H1 (cell line): ENCODE results near the gene PDZD2. TPM values are rescaled to one million over a fixed set of nuclear protein-coding genes. Genes with fewer than 3 reads are reported as not detected.

Experiments
- EGR1 ChIP-seq: IDR thresholded peaks from 2 replicates; pipeline ENCODE4 v1.6.1; 2011; ENCODE audit warnings: low read depth, low read length, borderline replicate concordance
- EZH2 ChIP-seq: fragments of 200-600 bp; sonication (generic); IDR thresholded peaks from 2 replicates; pipeline ENCODE4 v1.7.1; 2012; ENCODE audit warnings: low read depth, mild to moderate bottlenecking, moderate library complexity, low read length, inconsistent platforms; ENCODE audit not compliant: severe bottlenecking
- HDAC2 ChIP-seq, 2 experiments: fragments of 300-600 bp in 1 of 2; sonication (generic) in 1 of 2; IDR thresholded peaks; 2 replicates each; pipeline ENCODE4 v1.6.1; 2011 to 2012; ENCODE audit warnings: low read depth in 2 of 2, low read length in 2 of 2, mild to moderate bottlenecking in 2 of 2, moderate library complexity in 2 of 2, borderline replicate concordance in 1 of 2, inconsistent platforms in 1 of 2
- SIX5 ChIP-seq: IDR thresholded peaks from 2 replicates; pipeline ENCODE4 v1.6.1; 2011; ENCODE audit warnings: mild to moderate bottlenecking, low read depth, low read length
- TEAD4 ChIP-seq: IDR thresholded peaks from 2 replicates; pipeline ENCODE4 v1.6.1; 2012; ENCODE audit warnings: low read depth, low read length, inconsistent platforms, mixed read lengths
- ZNF274 ChIP-seq: IDR thresholded peaks from 2 replicates; pipeline ENCODE4 v1.7.0; 2012; ENCODE audit warnings: low read length, borderline replicate concordance; ENCODE audit errors: extremely low read depth
- polyA plus RNA-seq, 7 experiments: library from polyadenylated mRNA; depleted of rRNA in 3 of 7; stranded (reverse) in 5 of 7; unstranded in 2 of 7; fragments of >200 nt in 5 of 7; fragments of 200-250 nt in 2 of 7; gene quantifications; 1 replicate in 5 of 7; 2 replicates in 1 of 7; 4 replicates in 1 of 7; pipeline versions ENCODE4 v1.2.1 to v1.2.3, GENCODE V29; 2011 to 2013; ENCODE audit warnings: missing spikeins in 2 of 7, mixed read lengths in 2 of 7
- total RNA-seq: library from RNA; stranded (reverse); fragmentation: NEBNext Ultra II Directional; extraction: Animal tissue kit (Norgen Biotek cat#: 25700); gene quantifications from 2 replicates; pipeline ENCODE4 v1.2.1, GENCODE V29; 2021
- TF ChIP-seq, protein P1 (sequence below): fragments of 300-600 bp; sonication (generic); IDR thresholded peaks from 2 replicates; pipeline ENCODE4 v1.7.1; 2012; ENCODE audit warnings: low read length, moderate library complexity, mild to moderate bottlenecking, inconsistent platforms; ENCODE audit not compliant: insufficient replicate concordance
- TF ChIP-seq, protein P2 (sequence below), 3 experiments: IDR thresholded peaks; 1 replicate in 2 of 3; 2 replicates in 1 of 3; pipeline versions ENCODE4 v1.5.1 to v1.6.1; 2011; ENCODE audit warnings: low read length in 3 of 3, mild to moderate bottlenecking in 3 of 3, inconsistent platforms in 2 of 3, low read depth in 1 of 3, moderate library complexity in 1 of 3; ENCODE audit not compliant: insufficient read depth in 1 of 3; ENCODE audit errors: control extremely low read depth in 1 of 3

Gene PDZD2
- total and polyA plus RNA-seq, 2 of the 8 experiments (the other 6 are each of a cell fraction or from before 2014, with no cell fraction given): 1.2 to 6.8 TPM

DNA sequence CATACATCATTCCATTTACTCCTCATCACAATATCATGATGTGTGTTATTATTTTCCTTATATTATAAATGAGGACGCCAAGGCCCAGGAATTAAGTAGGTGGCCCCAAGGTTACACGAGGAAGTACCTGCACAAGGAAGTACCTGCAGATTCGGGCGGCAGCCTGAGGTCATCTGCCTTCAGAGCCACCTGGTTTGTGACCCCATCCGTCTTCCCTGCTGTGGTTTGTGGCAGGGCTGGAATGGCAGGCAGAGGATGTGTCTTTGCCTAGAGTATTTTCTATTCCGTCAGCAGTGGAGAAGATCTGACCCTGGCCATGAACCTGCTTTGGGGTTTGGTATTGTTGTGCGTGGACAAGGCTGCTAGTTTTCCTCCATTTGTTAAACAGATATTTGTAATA is 59.7 kb downstream of the PDZD2 start (continued):
- TF ChIP-seq, protein P1, sequence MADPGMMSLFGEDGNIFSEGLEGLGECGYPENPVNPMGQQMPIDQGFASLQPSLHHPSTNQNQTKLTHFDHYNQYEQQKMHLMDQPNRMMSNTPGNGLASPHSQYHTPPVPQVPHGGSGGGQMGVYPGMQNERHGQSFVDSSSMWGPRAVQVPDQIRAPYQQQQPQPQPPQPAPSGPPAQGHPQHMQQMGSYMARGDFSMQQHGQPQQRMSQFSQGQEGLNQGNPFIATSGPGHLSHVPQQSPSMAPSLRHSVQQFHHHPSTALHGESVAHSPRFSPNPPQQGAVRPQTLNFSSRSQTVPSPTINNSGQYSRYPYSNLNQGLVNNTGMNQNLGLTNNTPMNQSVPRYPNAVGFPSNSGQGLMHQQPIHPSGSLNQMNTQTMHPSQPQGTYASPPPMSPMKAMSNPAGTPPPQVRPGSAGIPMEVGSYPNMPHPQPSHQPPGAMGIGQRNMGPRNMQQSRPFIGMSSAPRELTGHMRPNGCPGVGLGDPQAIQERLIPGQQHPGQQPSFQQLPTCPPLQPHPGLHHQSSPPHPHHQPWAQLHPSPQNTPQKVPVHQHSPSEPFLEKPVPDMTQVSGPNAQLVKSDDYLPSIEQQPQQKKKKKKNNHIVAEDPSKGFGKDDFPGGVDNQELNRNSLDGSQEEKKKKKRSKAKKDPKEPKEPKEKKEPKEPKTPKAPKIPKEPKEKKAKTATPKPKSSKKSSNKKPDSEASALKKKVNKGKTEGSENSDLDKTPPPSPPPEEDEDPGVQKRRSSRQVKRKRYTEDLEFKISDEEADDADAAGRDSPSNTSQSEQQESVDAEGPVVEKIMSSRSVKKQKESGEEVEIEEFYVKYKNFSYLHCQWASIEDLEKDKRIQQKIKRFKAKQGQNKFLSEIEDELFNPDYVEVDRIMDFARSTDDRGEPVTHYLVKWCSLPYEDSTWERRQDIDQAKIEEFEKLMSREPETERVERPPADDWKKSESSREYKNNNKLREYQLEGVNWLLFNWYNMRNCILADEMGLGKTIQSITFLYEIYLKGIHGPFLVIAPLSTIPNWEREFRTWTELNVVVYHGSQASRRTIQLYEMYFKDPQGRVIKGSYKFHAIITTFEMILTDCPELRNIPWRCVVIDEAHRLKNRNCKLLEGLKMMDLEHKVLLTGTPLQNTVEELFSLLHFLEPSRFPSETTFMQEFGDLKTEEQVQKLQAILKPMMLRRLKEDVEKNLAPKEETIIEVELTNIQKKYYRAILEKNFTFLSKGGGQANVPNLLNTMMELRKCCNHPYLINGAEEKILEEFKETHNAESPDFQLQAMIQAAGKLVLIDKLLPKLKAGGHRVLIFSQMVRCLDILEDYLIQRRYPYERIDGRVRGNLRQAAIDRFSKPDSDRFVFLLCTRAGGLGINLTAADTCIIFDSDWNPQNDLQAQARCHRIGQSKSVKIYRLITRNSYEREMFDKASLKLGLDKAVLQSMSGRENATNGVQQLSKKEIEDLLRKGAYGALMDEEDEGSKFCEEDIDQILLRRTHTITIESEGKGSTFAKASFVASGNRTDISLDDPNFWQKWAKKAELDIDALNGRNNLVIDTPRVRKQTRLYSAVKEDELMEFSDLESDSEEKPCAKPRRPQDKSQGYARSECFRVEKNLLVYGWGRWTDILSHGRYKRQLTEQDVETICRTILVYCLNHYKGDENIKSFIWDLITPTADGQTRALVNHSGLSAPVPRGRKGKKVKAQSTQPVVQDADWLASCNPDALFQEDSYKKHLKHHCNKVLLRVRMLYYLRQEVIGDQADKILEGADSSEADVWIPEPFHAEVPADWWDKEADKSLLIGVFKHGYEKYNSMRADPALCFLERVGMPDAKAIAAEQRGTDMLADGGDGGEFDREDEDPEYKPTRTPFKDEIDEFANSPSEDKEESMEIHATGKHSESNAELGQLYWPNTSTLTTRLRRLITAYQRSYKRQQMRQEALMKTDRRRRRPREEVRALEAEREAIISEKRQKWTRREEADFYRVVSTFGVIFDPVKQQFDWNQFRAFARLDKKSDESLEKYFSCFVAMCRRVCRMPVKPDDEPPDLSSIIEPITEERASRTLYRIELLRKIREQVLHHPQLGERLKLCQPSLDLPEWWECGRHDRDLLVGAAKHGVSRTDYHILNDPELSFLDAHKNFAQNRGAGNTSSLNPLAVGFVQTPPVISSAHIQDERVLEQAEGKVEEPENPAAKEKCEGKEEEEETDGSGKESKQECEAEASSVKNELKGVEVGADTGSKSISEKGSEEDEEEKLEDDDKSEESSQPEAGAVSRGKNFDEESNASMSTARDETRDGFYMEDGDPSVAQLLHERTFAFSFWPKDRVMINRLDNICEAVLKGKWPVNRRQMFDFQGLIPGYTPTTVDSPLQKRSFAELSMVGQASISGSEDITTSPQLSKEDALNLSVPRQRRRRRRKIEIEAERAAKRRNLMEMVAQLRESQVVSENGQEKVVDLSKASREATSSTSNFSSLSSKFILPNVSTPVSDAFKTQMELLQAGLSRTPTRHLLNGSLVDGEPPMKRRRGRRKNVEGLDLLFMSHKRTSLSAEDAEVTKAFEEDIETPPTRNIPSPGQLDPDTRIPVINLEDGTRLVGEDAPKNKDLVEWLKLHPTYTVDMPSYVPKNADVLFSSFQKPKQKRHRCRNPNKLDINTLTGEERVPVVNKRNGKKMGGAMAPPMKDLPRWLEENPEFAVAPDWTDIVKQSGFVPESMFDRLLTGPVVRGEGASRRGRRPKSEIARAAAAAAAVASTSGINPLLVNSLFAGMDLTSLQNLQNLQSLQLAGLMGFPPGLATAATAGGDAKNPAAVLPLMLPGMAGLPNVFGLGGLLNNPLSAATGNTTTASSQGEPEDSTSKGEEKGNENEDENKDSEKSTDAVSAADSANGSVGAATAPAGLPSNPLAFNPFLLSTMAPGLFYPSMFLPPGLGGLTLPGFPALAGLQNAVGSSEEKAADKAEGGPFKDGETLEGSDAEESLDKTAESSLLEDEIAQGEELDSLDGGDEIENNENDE: no peak
- TF ChIP-seq ZNF274: no peak
- TF ChIP-seq HDAC2 (IDR thresholded peaks at IDR 0.05; ENCODE audit: borderline replicate concordance in 1 of 2, low read depth in 2 of 2, low read length in 2 of 2): no peak
- no peak for TF ChIP-seq TEAD4
- TF ChIP-seq, protein P2, sequence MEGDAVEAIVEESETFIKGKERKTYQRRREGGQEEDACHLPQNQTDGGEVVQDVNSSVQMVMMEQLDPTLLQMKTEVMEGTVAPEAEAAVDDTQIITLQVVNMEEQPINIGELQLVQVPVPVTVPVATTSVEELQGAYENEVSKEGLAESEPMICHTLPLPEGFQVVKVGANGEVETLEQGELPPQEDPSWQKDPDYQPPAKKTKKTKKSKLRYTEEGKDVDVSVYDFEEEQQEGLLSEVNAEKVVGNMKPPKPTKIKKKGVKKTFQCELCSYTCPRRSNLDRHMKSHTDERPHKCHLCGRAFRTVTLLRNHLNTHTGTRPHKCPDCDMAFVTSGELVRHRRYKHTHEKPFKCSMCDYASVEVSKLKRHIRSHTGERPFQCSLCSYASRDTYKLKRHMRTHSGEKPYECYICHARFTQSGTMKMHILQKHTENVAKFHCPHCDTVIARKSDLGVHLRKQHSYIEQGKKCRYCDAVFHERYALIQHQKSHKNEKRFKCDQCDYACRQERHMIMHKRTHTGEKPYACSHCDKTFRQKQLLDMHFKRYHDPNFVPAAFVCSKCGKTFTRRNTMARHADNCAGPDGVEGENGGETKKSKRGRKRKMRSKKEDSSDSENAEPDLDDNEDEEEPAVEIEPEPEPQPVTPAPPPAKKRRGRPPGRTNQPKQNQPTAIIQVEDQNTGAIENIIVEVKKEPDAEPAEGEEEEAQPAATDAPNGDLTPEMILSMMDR (IDR thresholded peaks at IDR 0.05; ENCODE audit: control extremely low read depth in 1 of 3, insufficient read depth in 1 of 3, low read depth in 1 of 3, low read length in 3 of 3): no peak
- TF ChIP-seq EGR1: no peak
- TF ChIP-seq SIX5: no peak
- TF ChIP-seq EZH2: no peak
